ENCODE data around the gene SFMBT2. TPM values are rescaled to one million over a fixed set of nuclear protein-coding genes. Genes with fewer than 3 reads are reported as not detected.

SFMBT2 gene
- total and polyA plus RNA-seq, 4 donors = 2.9 to 11.0 (median 6.5) TPM

- Histone ChIP-seq H3K9ac (ENCODE audit: insufficient read depth in 1 of 2, low read length in 2 of 2) (no peak overlapping the region), H3K4me1 (ENCODE audit: control insufficient read depth in 5 of 5, insufficient read depth in 5 of 5, low read length in 5 of 5) (peaks cover 0 to 27% (median 7%) of the 10 kb centered on the region in 5 donors), H3K27me3 (ENCODE audit: control insufficient read depth in 3 of 3, insufficient read depth in 3 of 3, low read length in 2 of 3) (no peaks in the 10 kb centered on the region), H3K4me3 (no peak overlapping the region), H3K36me3 (ENCODE audit: control insufficient read depth in 4 of 4, insufficient read depth in 4 of 4, low read length in 4 of 4) (no peaks in the 10 kb centered on the region), H3K27ac (ENCODE audit: low read depth in 1 of 2, low read length in 1 of 2) (no peak overlapping the region), H3K9me3 (ENCODE audit: control insufficient read depth in 4 of 4, insufficient read depth in 3 of 4, low read length in 3 of 4) (no peaks in the 10 kb centered on the region)
- DNase-seq (no peak), ATAC-seq (ENCODE audit: insufficient read depth, low FRiP score) (no peak)
- 38 to 62% methylated on average over 8 of the region's 8 CpGs for WGBS, 2 donors
- TF ChIP-seq CTCF (IDR thresholded peaks at IDR 0.05; ENCODE audit: control extremely low read depth, extremely low read depth) = no peak
Observed at GRCh38 chr10:7258948-7259523, 151.8 kb downstream of the SFMBT2 start.

DNA sequence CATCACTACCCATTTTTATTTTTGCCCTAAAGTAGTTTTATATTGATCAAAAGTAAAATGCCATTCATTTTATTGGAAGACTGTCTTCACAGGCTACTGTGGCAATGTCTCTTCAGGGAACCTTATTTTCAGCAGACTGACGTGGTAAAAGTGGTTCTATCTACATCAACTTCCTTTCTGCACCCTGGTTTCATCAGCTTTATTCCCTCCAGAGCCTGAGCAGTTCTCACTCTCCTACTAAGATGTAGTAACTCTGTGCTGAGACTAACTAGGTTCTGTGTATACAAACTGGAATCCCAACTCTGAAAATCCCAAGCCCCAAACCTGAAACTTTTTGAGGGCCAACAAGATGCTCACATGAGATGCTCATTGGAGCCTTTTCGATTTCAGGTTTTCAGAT is 155.3 kb downstream of the SFMBT2 start:
- no peak overlapping the region for H3K4me3 ChIP-seq
- H3K9ac ChIP-seq (ENCODE audit: insufficient read depth in 1 of 2, low read length in 2 of 2) = no peak overlapping the region
- 62 to 71% methylated on average over 2 of the region's 2 CpGs for WGBS, 2 donors
- no peak overlapping the region for H3K27ac ChIP-seq (ENCODE audit: low read depth in 1 of 2, low read length in 1 of 2)
- DNase-seq (no peak), ATAC-seq (ENCODE audit: insufficient read depth, low FRiP score) (no peak)
- no peak for TF ChIP-seq CTCF (IDR thresholded peaks at IDR 0.05; ENCODE audit: control extremely low read depth, extremely low read depth)
- H3K9me3 ChIP-seq (ENCODE audit: control insufficient read depth in 4 of 4, insufficient read depth in 3 of 4, low read length in 3 of 4) = no peaks in the 10 kb centered on the region
- peaks cover 0 to 19% (median 7%) of the 10 kb centered on the region in 5 donors for H3K4me1 ChIP-seq (ENCODE audit: control insufficient read depth in 5 of 5, insufficient read depth in 5 of 5, low read length in 5 of 5)
- H3K36me3 ChIP-seq (ENCODE audit: control insufficient read depth in 4 of 4, insufficient read depth in 4 of 4, low read length in 4 of 4) = no peaks in the 10 kb centered on the region
- H3K27me3 ChIP-seq (ENCODE audit: control insufficient read depth in 3 of 3, insufficient read depth in 3 of 3, low read length in 2 of 3) = no peaks in the 10 kb centered on the region

GRCh38 chr10:7251696-7252465 is 159.0 kb downstream of the SFMBT2 start:
- Histone ChIP-seq H3K36me3 (ENCODE audit: control insufficient read depth in 4 of 4, insufficient read depth in 4 of 4, low read length in 4 of 4) (no peaks in the 10 kb centered on the region), H3K4me1 (ENCODE audit: control insufficient read depth in 5 of 5, insufficient read depth in 5 of 5, low read length in 5 of 5) (peaks cover 0 to 7% (median 5%) of the 10 kb centered on the region in 5 donors), H3K9me3 (ENCODE audit: control insufficient read depth in 4 of 4, insufficient read depth in 3 of 4, low read length in 3 of 4) (no peaks in the 10 kb centered on the region), H3K4me3 (no peak overlapping the region), H3K9ac (ENCODE audit: insufficient read depth in 1 of 2, low read length in 2 of 2) (no peak overlapping the region), H3K27me3 (ENCODE audit: control insufficient read depth in 3 of 3, insufficient read depth in 3 of 3, low read length in 2 of 3) (no peaks in the 10 kb centered on the region), H3K27ac (ENCODE audit: low read depth in 1 of 2, low read length in 1 of 2) (peak overlapping the region in 1 of 2 donors; percentile 57)
- 66 to 68% methylated on average over 12 of the region's 12 CpGs for WGBS, 2 donors
- DNase-seq = no peak
- TF ChIP-seq CTCF (IDR thresholded peaks at IDR 0.05; ENCODE audit: control extremely low read depth, extremely low read depth) = no peak
- ATAC-seq (ENCODE audit: insufficient read depth, low FRiP score) = no peak

Data from lung (tissue), 12 donors.